OCI-M1 (cell line): ENCODE results near the gene VEGFB.

Source experiments
- DNase-seq: peaks from one replicate; lab custom pipeline; 2025; lab: John Stamatoyannopoulos, UW

Gene VEGFB

GRCh38 chr11:64284048-64284961 is 49.9 kb downstream of the VEGFB start, which contains the start of gene BAD:
Gene BAD, minus strand, starts transcription at chr11:64284665. Its CDS starts 297 bp downstream, at chr11:64284368.
- peak; percentile 97 for DNase-seq

- peak; percentile 90 for DNase-seq
These were observed 50.8 kb downstream of the VEGFB start, which contains the start of gene GPR137 for GRCh38 chr11:64284962-64285884. Gene GPR137, plus strand, starts transcription at chr11:64285848. Its CDS starts 677 bp downstream, at chr11:64286525.

GRCh38 chr11:64285885-64286800 is 51.8 kb downstream of the VEGFB start:
- DNase-seq, result peak; percentile 13

- no peak for DNase-seq
These were observed 52.4 kb downstream of the VEGFB start for GRCh38 chr11:64286801-64287159.

GRCh38 chr11:64287676-64288352 is 53.4 kb downstream of the VEGFB start:
- DNase-seq, result no peak

- DNase-seq, result no peak
These were observed 54.0 kb downstream of the VEGFB start for GRCh38 chr11:64288353-64288750.
